A549 treated with dexamethasone at 1 μM for 4 hours (cell line): ENCODE measurements around the gene SPATA31A3. TPM values are rescaled to one million over a fixed set of nuclear protein-coding genes. Genes with fewer than 3 reads are reported as not detected.

ENCODE experiments used
- total RNA-seq: library from RNA; stranded (reverse); fragments of 200-300 nt; extraction: Qiagen RNA extraction; gene quantifications from 5 replicates; pipeline ENCODE4 v1.2.3, GENCODE V29; 2022

Gene SPATA31A3
- not detected in 5 replicates for total RNA-seq

GRCh38 chr9:66992450-66992849, at the start of gene SPATA31A3:
SPATA31A3 (minus strand) TSS chr9:66992550; CDS start chr9:66992521, 29 bp downstream.

Other genes starting within 250 kb of the SPATA31A3 start
- gene ZNF658, start 91.8 kb downstream of the SPATA31A3 start, total RNA-seq = 1.7 to 2.2 TPM (median 1.9 TPM) in 5 replicates